K562 (cell line): ENCODE measurements around the gene NDOR1. TPM values are rescaled to one million over a fixed set of nuclear protein-coding genes. Genes with fewer than 3 reads are reported as not detected.

ENCODE experiments used
- CTBP1 ChIP-seq: fragments of 450-650 bp; IDR thresholded peaks from 2 replicates; pipeline ENCODE4 v1.6.1; 2016; ENCODE audit warnings: borderline replicate concordance
- DACH1 ChIP-seq: fragments of 450-650 bp; IDR thresholded peaks from 2 replicates; pipeline ENCODE4 v1.6.1; 2018; ENCODE audit not compliant: partially characterized antibody
- EP300 ChIP-seq: IDR thresholded peaks from 2 replicates; pipeline ENCODE4 v1.6.1; 2012; ENCODE audit warnings: low read length, improper control_type of control experiment
- ETV5 ChIP-seq: sonication (generic); formaldehyde crosslinking; IDR thresholded peaks from 2 replicates; pipeline ENCODE4 v1.4.0; 2020; ENCODE audit warnings: low read depth, mild to moderate bottlenecking, missing genetic modification reagents
- HNRNPLL ChIP-seq: fragments of 200-400 bp; formaldehyde crosslinking; IDR thresholded peaks from 2 replicates; pipeline ENCODE4 v1.6.1; 2017; ENCODE audit warnings: low read length, low read depth, mild to moderate bottlenecking; ENCODE audit not compliant: poor library complexity, severe bottlenecking
- KAT7 ChIP-seq: sonication (generic); formaldehyde crosslinking; IDR thresholded peaks from 2 replicates; pipeline ENCODE4 v1.8.0; 2022; ENCODE audit warnings: missing genetic modification reagents, mild to moderate bottlenecking, borderline replicate concordance
- L3MBTL2 ChIP-seq: fragments of 450-650 bp; IDR thresholded peaks from 2 replicates; pipeline ENCODE4 v1.6.1; 2016; ENCODE audit warnings: mild to moderate bottlenecking, moderate library complexity
- MYNN ChIP-seq, 2 experiments: sonication (generic); formaldehyde crosslinking in 1 of 2; IDR thresholded peaks; 2 replicates each; pipeline versions ENCODE4 v1.5.0 to v1.6.1; 2016 to 2020; ENCODE audit warnings: antibody characterized with exemption in 1 of 2, missing genetic modification reagents in 1 of 2
- NFIC ChIP-seq: fragments of 450-650 bp; IDR thresholded peaks from 2 replicates; pipeline ENCODE4 v1.6.1; 2017; ENCODE audit warnings: mild to moderate bottlenecking, inconsistent platforms
- RAD21 ChIP-seq, 2 experiments: fragments of 250-450 bp in 1 of 2; fragments of 450-650 bp in 1 of 2; sonication (Bioruptor Pico) in 1 of 2; formaldehyde crosslinking in 1 of 2; IDR thresholded peaks in 1 of 2; conservative IDR thresholded peaks in 1 of 2; 2 replicates each; pipeline versions ENCODE4 v1.4.0 to v1.8.0; 2020 to 2022; ENCODE audit warnings: mild to moderate bottlenecking in 2 of 2, moderate library complexity in 1 of 2
- RCOR1 ChIP-seq, 2 experiments: IDR thresholded peaks; 2 replicates each; pipeline ENCODE4 v1.6.1; 2012; ENCODE audit warnings: low read depth in 2 of 2, low read length in 2 of 2, borderline replicate concordance in 1 of 2, improper control_type of control experiment in 1 of 2
- SMARCE1 ChIP-seq: fragments of 450-650 bp; IDR thresholded peaks from 2 replicates; pipeline ENCODE4 v1.7.1; 2016; ENCODE audit warnings: mild to moderate bottlenecking
- SRF ChIP-seq, 2 experiments: fragments of 250-450, 450-650 bp in 1 of 2; sonication (Bioruptor Pico) in 1 of 2; sonication (generic) in 1 of 2; formaldehyde crosslinking; IDR thresholded peaks; 2 replicates each; pipeline versions ENCODE4 v1.5.0 to v1.5.1; 2020 to 2022; ENCODE audit warnings: mild to moderate bottlenecking in 1 of 2, missing genetic modification reagents in 1 of 2
- STAG1 ChIP-seq: sonication (generic); formaldehyde crosslinking; IDR thresholded peaks from 2 replicates; pipeline ENCODE4 v1.5.0; 2020; ENCODE audit warnings: missing genetic modification reagents, borderline replicate concordance
- TCF3 ChIP-seq: sonication (generic); formaldehyde crosslinking; IDR thresholded peaks from 2 replicates; pipeline ENCODE4 v1.4.0; 2020; ENCODE audit warnings: mild to moderate bottlenecking, missing genetic modification reagents
- TRIM28 ChIP-seq: fragments of 450-650 bp; IDR thresholded peaks from 2 replicates; pipeline ENCODE4 v1.6.1; 2017
- ZEB2 ChIP-seq: fragments of 450-650 bp; IDR thresholded peaks from 2 replicates; pipeline ENCODE4 v1.6.1; 2016
- ZNF780A ChIP-seq: fragments of 250-450 bp; sonication (Bioruptor Pico); IDR thresholded peaks from 2 replicates; pipeline ENCODE4 v1.5.0; 2021; ENCODE audit warnings: mild to moderate bottlenecking
- polyA plus RNA-seq, 8 experiments: library from polyadenylated mRNA; depleted of rRNA in 4 of 8; stranded (reverse) in 5 of 8; unstranded in 3 of 8; fragments of >200 nt; fragmentation: Nextera tagmentation in 2 of 8; fragmentation: Illumina TruSeq in 1 of 8; extraction: Ambion mirVana in 2 of 8; extraction: Trizol in 1 of 8; gene quantifications; 2 replicates each; pipeline versions ENCODE4 v1.2.1 to v1.2.3, GENCODE V29; 2011 to 2014; ENCODE audit warnings: inconsistent platforms in 1 of 8, missing spikeins in 1 of 8
- total RNA-seq, 7 experiments: library from RNA; depleted of rRNA in 6 of 7; stranded (reverse); fragments of >200 nt in 6 of 7; fragmentation: Illumina TruSeq in 2 of 7; extraction: Trizol in 2 of 7; gene quantifications; 2 replicates each; pipeline versions ENCODE4 v1.2.1 to v1.2.3, GENCODE V29; 2011 to 2021; ENCODE audit warnings: low replicate concordance in 1 of 7
- TF ChIP-seq, protein P1 (sequence below): fragments of 250-450 bp; sonication (Bioruptor Pico); IDR thresholded peaks from 2 replicates; pipeline ENCODE4 v1.4.0; 2020
- TF ChIP-seq, protein P2 (sequence below): fragments of 150-350 bp; conservative IDR thresholded peaks from 2 replicates; pipeline ENCODE4 v1.6.1; 2014; ENCODE audit warnings: low read length
- TF ChIP-seq, protein P3 (sequence below): IDR thresholded peaks from 2 replicates; pipeline ENCODE4 v1.6.1; 2014; ENCODE audit warnings: antibody characterized with exemption
- TF ChIP-seq, protein P4 (sequence below): sonication (generic); formaldehyde crosslinking; IDR thresholded peaks from 2 replicates; pipeline ENCODE4 v1.8.1; 2023; ENCODE audit warnings: mild to moderate bottlenecking, missing genetic modification reagents

Gene NDOR1
- total and polyA plus RNA-seq, 9 of the 15 experiments (the other 6 are each of a cell fraction or from before 2014, with no cell fraction given), result 0.06 to 36.9 (median 6.9) TPM

DNA sequence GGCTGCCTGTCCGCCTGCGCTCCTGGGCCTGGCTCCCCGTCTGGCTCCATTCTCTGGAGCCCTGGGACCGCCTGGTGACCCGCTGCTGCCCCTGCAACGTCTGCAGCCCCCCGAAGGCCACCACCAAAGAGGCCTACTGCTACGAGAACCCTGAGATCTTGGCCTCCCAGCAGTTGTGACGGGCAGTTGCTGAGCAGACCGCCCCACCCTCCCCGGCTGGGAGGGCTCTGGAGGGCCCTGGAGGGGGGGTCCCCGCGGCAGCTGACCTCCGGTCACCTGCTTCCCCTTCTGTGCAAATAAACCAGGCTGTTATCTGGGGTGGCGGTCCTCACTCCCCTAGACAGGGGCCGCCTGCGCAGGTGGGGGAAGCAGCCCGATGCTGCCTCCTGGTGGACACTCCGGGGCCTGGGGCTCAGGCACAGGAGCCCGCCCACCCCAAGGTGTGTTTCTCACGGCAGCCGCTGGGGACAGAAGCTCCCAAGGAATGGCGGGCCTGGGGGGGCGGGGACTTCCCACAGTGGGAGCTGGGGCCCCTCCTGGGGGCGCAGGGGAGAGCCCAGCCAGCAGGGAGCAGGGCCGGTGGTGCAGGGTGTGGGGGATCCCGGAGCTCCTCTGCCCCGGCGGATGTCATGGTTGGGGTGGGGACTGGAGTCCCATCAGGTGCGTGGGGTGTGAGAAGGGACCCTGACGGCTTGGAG is 30.9 kb downstream of the NDOR1 start (continued):
- TF ChIP-seq, protein P1, sequence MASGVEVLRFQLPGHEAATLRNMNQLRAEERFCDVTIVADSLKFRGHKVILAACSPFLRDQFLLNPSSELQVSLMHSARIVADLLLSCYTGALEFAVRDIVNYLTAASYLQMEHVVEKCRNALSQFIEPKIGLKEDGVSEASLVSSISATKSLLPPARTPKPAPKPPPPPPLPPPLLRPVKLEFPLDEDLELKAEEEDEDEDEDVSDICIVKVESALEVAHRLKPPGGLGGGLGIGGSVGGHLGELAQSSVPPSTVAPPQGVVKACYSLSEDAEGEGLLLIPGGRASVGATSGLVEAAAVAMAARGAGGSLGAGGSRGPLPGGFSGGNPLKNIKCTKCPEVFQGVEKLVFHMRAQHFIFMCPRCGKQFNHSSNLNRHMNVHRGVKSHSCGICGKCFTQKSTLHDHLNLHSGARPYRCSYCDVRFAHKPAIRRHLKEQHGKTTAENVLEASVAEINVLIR (CRISPR knock-in tag), result no peak
- TF ChIP-seq KAT7 (0 out of 2 replicates have a peak, but pooled peaks have one; percentile 61), ETV5 (CRISPR knock-in tag) (peak; percentile 92), SRF (CRISPR knock-in tag; IDR thresholded peaks at IDR 0.05) (0 out of 4 replicates have a peak, but pooled peaks of 1 of the 2 experiments have one; percentile 50), HNRNPLL (peak; percentile 38), ZEB2 (peak; percentile 45; the same call in 1 of the 2 replicates), MYNN (IDR thresholded peaks at IDR 0.05) (no peak), MYNN (CRISPR knock-in tag; IDR thresholded peaks at IDR 0.05) (no peak), SMARCE1 (0 out of 2 replicates have a peak, but pooled peaks have one; percentile 59), RCOR1 (IDR thresholded peaks at IDR 0.05; ENCODE audit: borderline replicate concordance in 1 of 2, low read depth in 2 of 2, low read length in 2 of 2) (peak in 1 of 2 experiments; percentile 79; a peak in 3 of 4 replicates), EP300 (peak; percentile 64), ZNF780A (CRISPR knock-in tag) (no peak), L3MBTL2 (peak; percentile 71), TCF3 (peak; percentile 91), TRIM28 (0 out of 2 replicates have a peak, but pooled peaks have one; percentile 17), CTBP1 (peak; percentile 84), NFIC (peak; percentile 69), DACH1 (peak; percentile 62), RAD21 (CRISPR knock-in tag; conservative IDR thresholded peaks at IDR 0.05 in 1 of 2, IDR thresholded peaks at IDR 0.05 in 1 of 2) (peak; percentile 96), STAG1 (CRISPR knock-in tag) (peak; percentile 94)
- TF ChIP-seq, protein P2, sequence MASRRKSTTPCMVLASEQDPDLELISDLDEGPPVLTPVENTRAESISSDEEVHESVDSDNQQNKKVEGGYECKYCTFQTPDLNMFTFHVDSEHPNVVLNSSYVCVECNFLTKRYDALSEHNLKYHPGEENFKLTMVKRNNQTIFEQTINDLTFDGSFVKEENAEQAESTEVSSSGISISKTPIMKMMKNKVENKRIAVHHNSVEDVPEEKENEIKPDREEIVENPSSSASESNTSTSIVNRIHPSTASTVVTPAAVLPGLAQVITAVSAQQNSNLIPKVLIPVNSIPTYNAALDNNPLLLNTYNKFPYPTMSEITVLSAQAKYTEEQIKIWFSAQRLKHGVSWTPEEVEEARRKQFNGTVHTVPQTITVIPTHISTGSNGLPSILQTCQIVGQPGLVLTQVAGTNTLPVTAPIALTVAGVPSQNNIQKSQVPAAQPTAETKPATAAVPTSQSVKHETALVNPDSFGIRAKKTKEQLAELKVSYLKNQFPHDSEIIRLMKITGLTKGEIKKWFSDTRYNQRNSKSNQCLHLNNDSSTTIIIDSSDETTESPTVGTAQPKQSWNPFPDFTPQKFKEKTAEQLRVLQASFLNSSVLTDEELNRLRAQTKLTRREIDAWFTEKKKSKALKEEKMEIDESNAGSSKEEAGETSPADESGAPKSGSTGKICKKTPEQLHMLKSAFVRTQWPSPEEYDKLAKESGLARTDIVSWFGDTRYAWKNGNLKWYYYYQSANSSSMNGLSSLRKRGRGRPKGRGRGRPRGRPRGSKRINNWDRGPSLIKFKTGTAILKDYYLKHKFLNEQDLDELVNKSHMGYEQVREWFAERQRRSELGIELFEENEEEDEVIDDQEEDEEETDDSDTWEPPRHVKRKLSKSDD, result no peak; the same call in 1 of the 2 replicates
- TF ChIP-seq, protein P3, sequence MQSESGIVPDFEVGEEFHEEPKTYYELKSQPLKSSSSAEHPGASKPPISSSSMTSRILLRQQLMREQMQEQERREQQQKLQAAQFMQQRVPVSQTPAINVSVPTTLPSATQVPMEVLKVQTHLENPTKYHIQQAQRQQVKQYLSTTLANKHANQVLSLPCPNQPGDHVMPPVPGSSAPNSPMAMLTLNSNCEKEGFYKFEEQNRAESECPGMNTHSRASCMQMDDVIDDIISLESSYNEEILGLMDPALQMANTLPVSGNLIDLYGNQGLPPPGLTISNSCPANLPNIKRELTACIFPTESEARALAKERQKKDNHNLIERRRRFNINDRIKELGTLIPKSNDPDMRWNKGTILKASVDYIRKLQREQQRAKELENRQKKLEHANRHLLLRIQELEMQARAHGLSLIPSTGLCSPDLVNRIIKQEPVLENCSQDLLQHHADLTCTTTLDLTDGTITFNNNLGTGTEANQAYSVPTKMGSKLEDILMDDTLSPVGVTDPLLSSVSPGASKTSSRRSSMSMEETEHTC, result peak; percentile 64; the same call in 1 of the 2 replicates
- TF ChIP-seq, protein P4, sequence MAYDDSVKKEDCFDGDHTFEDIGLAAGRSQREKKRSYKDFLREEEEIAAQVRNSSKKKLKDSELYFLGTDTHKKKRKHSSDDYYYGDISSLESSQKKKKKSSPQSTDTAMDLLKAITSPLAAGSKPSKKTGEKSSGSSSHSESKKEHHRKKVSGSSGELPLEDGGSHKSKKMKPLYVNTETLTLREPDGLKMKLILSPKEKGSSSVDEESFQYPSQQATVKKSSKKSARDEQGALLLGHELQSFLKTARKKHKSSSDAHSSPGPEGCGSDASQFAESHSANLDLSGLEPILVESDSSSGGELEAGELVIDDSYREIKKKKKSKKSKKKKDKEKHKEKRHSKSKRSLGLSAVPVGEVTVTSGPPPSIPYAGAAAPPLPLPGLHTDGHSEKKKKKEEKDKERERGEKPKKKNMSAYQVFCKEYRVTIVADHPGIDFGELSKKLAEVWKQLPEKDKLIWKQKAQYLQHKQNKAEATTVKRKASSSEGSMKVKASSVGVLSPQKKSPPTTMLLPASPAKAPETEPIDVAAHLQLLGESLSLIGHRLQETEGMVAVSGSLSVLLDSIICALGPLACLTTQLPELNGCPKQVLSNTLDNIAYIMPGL (CRISPR knock-in tag), result peak; percentile 43
